Activated naive CD8-positive, alpha-beta T cell treated with anti-CD3 and anti-CD28 coated beads for 36 hours (primary cell): ENCODE results near the gene USP48. TPM values are rescaled to one million over a fixed set of nuclear protein-coding genes. Genes with fewer than 3 reads are reported as not detected.

Source experiments
- DNase-seq: peaks from one replicate; pipeline ENCODE4 v3.0.0; 2021
- H3K27ac Mint-ChIP-seq: one replicate; pipeline ENCODE4 v1.8.0; 2022; ENCODE audit warnings: mild to moderate bottlenecking, moderate library complexity, mixed read lengths
- H3K27me3 Mint-ChIP-seq: one replicate; pipeline ENCODE4 v1.8.0; 2022; ENCODE audit warnings: mild to moderate bottlenecking, mixed read lengths
- H3K36me3 Mint-ChIP-seq: one replicate; pipeline ENCODE4 v1.8.0; 2021; ENCODE audit warnings: mild to moderate bottlenecking, mixed read lengths
- H3K4me1 Mint-ChIP-seq: one replicate; pipeline ENCODE4 v1.8.0; 2021; ENCODE audit warnings: mixed read lengths
- H3K4me3 Mint-ChIP-seq: one replicate; pipeline ENCODE4 v1.8.0; 2022; ENCODE audit warnings: mild to moderate bottlenecking, moderate library complexity, mixed read lengths
- H3K9me3 Mint-ChIP-seq: one replicate; pipeline ENCODE4 v1.8.0; 2022; ENCODE audit warnings: mixed read lengths
- total RNA-seq, 2 experiments: library from RNA; stranded (reverse); gene quantifications; one replicate each; pipeline ENCODE4 v1.2.3, GENCODE V29; 2021

The USP48 gene
- total RNA-seq, 2 experiments from 2014 or later, result 45.8 to 50.5 TPM

GRCh38 chr1:21669258-21670058 lies 113.5 kb downstream of the USP48 start, which contains the start of gene RAP1GAP:
TSS of gene RAP1GAP (minus strand) at chr1:21669357. CDS start at chr1:21620032, 49,325 bp downstream.
- H3K27ac Mint-ChIP-seq, result no peak within 1 kb of the TSS
- DNase-seq, result peak; percentile 27
- no peaks in the 10 kb centered on the region for H3K4me1 Mint-ChIP-seq
- no peaks in the 10 kb centered on the region for H3K36me3 Mint-ChIP-seq
- H3K27me3 Mint-ChIP-seq, result peaks cover 37% of the 10 kb centered on the region
- no peaks in the 10 kb centered on the region for H3K9me3 Mint-ChIP-seq
- H3K4me3 Mint-ChIP-seq, result peak within 1 kb of the TSS; percentile 42

- Mint-ChIP-seq H3K27me3 (peaks cover 42% of the 10 kb centered on the region), H3K27ac (no peak overlapping the region), H3K9me3 (no peaks in the 10 kb centered on the region), H3K36me3 (no peaks in the 10 kb centered on the region), H3K4me1 (no peaks in the 10 kb centered on the region), H3K4me3 (no peak overlapping the region)
- DNase-seq, result no peak
Measured at GRCh38 chr1:21668951-21669257, 114.0 kb downstream of the USP48 start.

- DNase-seq, result no peak
- Mint-ChIP-seq H3K9me3 (no peaks in the 10 kb centered on the region), H3K36me3 (no peaks in the 10 kb centered on the region), H3K4me1 (no peaks in the 10 kb centered on the region), H3K27me3 (peaks cover 47% of the 10 kb centered on the region), H3K27ac (no peak overlapping the region), H3K4me3 (no peak overlapping the region)
Measured at GRCh38 chr1:21668232-21668950, 114.6 kb downstream of the USP48 start.

GRCh38 chr1:21667348-21668231 lies 115.4 kb downstream of the USP48 start:
- no peak for DNase-seq
- Mint-ChIP-seq H3K27ac (no peak overlapping the region), H3K36me3 (no peaks in the 10 kb centered on the region), H3K4me3 (no peak overlapping the region), H3K4me1 (no peaks in the 10 kb centered on the region), H3K9me3 (no peaks in the 10 kb centered on the region), H3K27me3 (peaks cover 52% of the 10 kb centered on the region)

GRCh38 chr1:21666576-21667320 lies 116.2 kb downstream of the USP48 start:
- DNase-seq, result no peak
- H3K4me3 Mint-ChIP-seq, result no peak overlapping the region

GRCh38 chr1:21665711-21666575 lies 117.0 kb downstream of the USP48 start:
- DNase-seq, result no peak
- no peaks in the 10 kb centered on the region for H3K36me3 Mint-ChIP-seq
- H3K9me3 Mint-ChIP-seq, result no peaks in the 10 kb centered on the region
- H3K4me1 Mint-ChIP-seq, result no peaks in the 10 kb centered on the region
- H3K4me3 Mint-ChIP-seq, result no peak overlapping the region
- H3K27me3 Mint-ChIP-seq, result peaks cover 66% of the 10 kb centered on the region
- no peak overlapping the region for H3K27ac Mint-ChIP-seq

More at GRCh38 chr1:21666576-21667320, 116.2 kb downstream of the USP48 start:
- H3K4me1 Mint-ChIP-seq, result no peaks in the 10 kb centered on the region
- H3K36me3 Mint-ChIP-seq, result no peaks in the 10 kb centered on the region
- H3K9me3 Mint-ChIP-seq, result no peaks in the 10 kb centered on the region
- H3K27me3 Mint-ChIP-seq, result peaks cover 57% of the 10 kb centered on the region
- H3K27ac Mint-ChIP-seq, result no peak overlapping the region

- peaks cover 70% of the 10 kb centered on the region for H3K27me3 Mint-ChIP-seq
- H3K36me3 Mint-ChIP-seq, result no peaks in the 10 kb centered on the region
- H3K9me3 Mint-ChIP-seq, result no peaks in the 10 kb centered on the region
- H3K4me1 Mint-ChIP-seq, result no peaks in the 10 kb centered on the region
- no peak for DNase-seq
- no peak overlapping the region for H3K4me3 Mint-ChIP-seq
- no peak overlapping the region for H3K27ac Mint-ChIP-seq
Measured at GRCh38 chr1:21664806-21665588, 118.0 kb downstream of the USP48 start.

- H3K27ac Mint-ChIP-seq, result no peak overlapping the region
- DNase-seq, result no peak
- no peak overlapping the region for H3K4me3 Mint-ChIP-seq
- H3K27me3 Mint-ChIP-seq, result peaks cover 70% of the 10 kb centered on the region
- peaks cover 4% of the 10 kb centered on the region for H3K4me1 Mint-ChIP-seq
- no peaks in the 10 kb centered on the region for H3K36me3 Mint-ChIP-seq
- H3K9me3 Mint-ChIP-seq, result no peaks in the 10 kb centered on the region
Measured at GRCh38 chr1:21663951-21664805, 118.8 kb downstream of the USP48 start.

GRCh38 chr1:21663248-21663950 lies 119.5 kb downstream of the USP48 start:
- H3K9me3 Mint-ChIP-seq, result no peaks in the 10 kb centered on the region
- H3K4me1 Mint-ChIP-seq, result peaks cover 4% of the 10 kb centered on the region
- peaks cover 70% of the 10 kb centered on the region for H3K27me3 Mint-ChIP-seq
- H3K27ac Mint-ChIP-seq, result no peak overlapping the region
- H3K4me3 Mint-ChIP-seq, result no peak overlapping the region
- DNase-seq, result no peak
- H3K36me3 Mint-ChIP-seq, result no peaks in the 10 kb centered on the region

- H3K36me3 Mint-ChIP-seq, result no peaks in the 10 kb centered on the region
- H3K4me1 Mint-ChIP-seq, result peaks cover 4% of the 10 kb centered on the region
- peaks cover 62% of the 10 kb centered on the region for H3K27me3 Mint-ChIP-seq
- no peak for DNase-seq
- H3K9me3 Mint-ChIP-seq, result no peaks in the 10 kb centered on the region
- no peak overlapping the region for H3K27ac Mint-ChIP-seq
- H3K4me3 Mint-ChIP-seq, result no peak overlapping the region
Measured at GRCh38 chr1:21662426-21663247, 120.3 kb downstream of the USP48 start.

- Mint-ChIP-seq H3K27ac (no peak overlapping the region), H3K27me3 (peaks cover 56% of the 10 kb centered on the region), H3K9me3 (no peaks in the 10 kb centered on the region), H3K36me3 (no peaks in the 10 kb centered on the region), H3K4me3 (no peak overlapping the region), H3K4me1 (peaks cover 4% of the 10 kb centered on the region)
- DNase-seq, result no peak
Measured at GRCh38 chr1:21661886-21662285, 121.1 kb downstream of the USP48 start.
